ENCODE data around the gene CDK19. TPM values are rescaled to one million over a fixed set of nuclear protein-coding genes. Genes with fewer than 3 reads are reported as not detected.

CDK19 gene
- polyA plus RNA-seq, 1 donor from 2014 or later = 4.0 TPM

DNA sequence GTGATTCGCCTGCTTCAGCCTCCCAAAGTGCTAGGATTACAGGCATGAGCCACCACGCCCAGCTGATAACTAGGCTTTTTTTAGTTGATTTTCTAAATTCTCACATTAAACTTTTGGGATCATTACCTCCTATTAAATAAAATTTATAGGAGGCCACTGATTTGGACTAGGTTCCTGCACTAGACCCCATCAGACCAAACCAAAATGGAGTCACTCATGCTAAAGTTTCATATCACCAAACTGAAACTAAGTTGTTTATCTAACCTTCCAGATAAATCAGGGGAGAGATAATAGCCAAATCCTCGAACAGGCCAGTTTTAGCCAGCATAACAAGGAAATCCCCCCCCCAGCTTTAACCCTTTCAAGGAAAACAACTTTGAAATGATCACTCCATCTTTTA, 240.5 kb downstream of the CDK19 start:
- Mint-ChIP-seq H3K27me3 (no peaks in the 10 kb centered on the region), H3K4me1 (peaks cover 0 to 1% (median 0%) of the 10 kb centered on the region in 3 donors), H3K27ac (no peak overlapping the region), H3K4me3 (no peak overlapping the region), H3K9me3 (no peaks in the 10 kb centered on the region), H3K36me3 (peaks cover 8% of the 10 kb centered on the region)

DNA sequence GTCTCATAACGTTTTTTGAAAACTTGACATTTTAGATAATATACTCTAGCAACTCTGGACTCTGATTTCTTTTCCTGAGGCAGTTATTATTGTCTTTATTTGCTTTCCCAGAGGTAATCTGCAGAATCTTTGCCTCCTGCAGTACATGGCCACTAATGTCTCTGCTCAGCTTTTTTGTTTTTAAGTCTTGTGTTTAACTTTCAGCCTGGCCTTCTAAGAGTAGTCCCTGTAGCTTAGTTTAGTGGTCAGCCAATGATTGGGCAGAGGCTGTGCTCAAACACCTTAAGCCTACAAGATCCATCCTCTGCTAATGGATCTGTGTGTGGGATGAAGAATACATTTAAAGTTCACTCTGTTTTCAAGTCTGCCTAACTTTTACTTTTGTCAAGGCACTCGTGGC, 241.7 kb downstream of the CDK19 start:
- peaks cover 0 to 8% (median 0%) of the 10 kb centered on the region in 3 donors for H3K4me1 Mint-ChIP-seq
- H3K27me3 Mint-ChIP-seq = no peaks in the 10 kb centered on the region
- H3K36me3 Mint-ChIP-seq = peaks cover 4% of the 10 kb centered on the region
- no peaks in the 10 kb centered on the region for H3K9me3 Mint-ChIP-seq
- H3K4me3 Mint-ChIP-seq = no peak overlapping the region
- H3K27ac Mint-ChIP-seq = no peak overlapping the region

DNA sequence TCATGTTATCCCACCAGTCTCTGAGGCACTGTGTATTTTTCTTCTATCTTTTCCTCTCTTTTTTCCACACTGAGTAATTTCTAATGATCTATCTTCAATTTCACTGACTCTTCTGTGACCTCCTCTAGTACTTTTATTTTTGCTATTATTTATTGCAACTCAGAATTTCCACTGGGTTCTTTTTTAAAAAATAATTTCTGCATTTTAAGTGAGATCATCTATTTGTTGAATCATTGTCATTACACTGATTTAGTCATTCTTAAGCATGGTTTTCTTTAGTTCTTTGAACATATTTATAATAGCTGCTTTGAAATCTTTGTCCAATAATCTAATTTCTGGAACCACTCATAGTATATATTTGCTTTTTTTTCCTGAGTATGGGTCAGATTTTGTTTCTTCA, 242.1 kb downstream of the CDK19 start:
- Mint-ChIP-seq H3K9me3 (no peaks in the 10 kb centered on the region), H3K4me1 (peaks cover 0 to 11% (median 3%) of the 10 kb centered on the region in 3 donors), H3K4me3 (no peak overlapping the region), H3K27me3 (no peaks in the 10 kb centered on the region), H3K36me3 (peaks cover 3% of the 10 kb centered on the region), H3K27ac (no peak overlapping the region)

DNA sequence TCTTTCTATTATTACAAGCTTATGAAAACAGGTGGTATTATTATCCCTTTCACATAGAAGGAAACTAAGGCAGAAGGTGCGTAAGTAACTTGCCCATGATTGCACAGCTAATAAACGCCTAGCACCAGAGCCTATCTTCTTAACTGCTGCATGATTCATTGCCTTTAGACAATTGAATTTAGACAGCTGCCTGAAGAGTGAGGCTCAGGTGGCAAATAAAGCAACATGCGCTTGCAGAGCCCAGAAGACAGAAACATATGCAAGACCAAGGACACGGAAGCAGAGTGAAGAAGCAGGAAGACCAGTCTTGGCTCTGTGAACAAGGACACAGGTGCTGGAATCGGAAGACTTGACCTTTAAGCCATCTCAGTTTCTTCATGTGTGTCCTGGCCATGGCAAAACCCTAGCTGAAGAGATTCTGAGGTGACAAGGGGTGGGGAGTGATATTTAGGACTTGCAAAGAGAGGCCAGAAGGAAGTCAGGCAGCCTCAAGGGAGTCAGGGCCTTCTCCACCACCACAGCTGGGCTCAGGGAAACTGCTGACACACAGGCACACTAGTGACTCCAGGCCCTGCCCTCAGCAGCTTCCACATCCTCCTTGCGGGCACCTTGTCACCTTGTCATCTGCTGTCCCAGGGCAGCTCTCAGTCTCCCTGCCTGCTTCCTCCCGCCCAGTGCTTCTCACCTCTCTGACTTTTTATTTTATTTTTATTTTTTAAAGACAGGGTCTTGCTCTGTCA, 247.1 kb downstream of the CDK19 start:
- Mint-ChIP-seq H3K27ac (peak overlapping the region in 1 of 3 donors; percentile 40), H3K36me3 (no peaks in the 10 kb centered on the region), H3K27me3 (no peaks in the 10 kb centered on the region)

DNA sequence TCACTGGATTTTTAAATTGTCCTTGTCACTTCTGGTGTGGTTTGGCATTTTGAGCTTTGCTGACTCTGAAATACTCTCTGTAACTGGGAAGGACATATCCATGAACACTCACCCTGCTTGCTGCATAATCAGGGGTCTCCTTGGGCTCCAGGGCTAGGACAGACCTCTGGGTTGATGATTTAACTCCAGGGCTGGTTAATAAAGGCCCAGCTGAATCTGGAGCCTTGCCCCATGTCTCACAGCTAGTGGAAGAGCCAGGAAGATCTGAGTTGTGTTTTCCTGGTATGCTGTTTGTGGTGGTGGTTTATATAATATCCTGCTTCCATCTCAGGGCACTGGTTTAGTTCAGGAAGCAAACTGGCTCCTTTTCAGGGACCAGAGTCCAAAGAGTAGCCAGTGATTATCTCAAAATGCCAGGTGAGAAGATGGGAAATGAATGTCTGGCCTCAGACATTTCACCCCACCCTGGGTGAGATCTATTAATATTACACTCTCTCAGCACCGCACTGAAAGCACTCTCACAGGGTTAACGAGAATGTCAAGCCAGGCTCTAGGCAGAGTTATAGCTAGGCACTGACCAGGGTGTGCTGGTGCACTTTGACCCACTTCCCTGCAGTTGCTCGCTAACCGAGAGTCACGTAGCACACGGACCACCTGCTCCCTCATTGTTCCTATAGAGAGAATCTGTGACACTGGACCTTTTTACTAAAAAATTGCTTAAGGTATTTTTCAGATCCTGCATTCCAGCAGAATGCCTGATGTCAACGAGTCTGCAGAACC, 248.7 kb downstream of the CDK19 start:
- H3K9me3 Mint-ChIP-seq = peaks cover 0 to 11% (median 3%) of the 10 kb centered on the region in 3 donors
- H3K27me3 Mint-ChIP-seq = no peaks in the 10 kb centered on the region
- no peak overlapping the region for H3K4me3 Mint-ChIP-seq
- H3K4me1 Mint-ChIP-seq = peaks cover 27 to 40% (median 29%) of the 10 kb centered on the region in 3 donors
- no peaks in the 10 kb centered on the region for H3K36me3 Mint-ChIP-seq
- H3K27ac Mint-ChIP-seq = peak overlapping the region in 2 of 3 donors; percentile 46 to 67

More for the DNA sequence above, 247.1 kb downstream of the CDK19 start:
- peaks cover 11 to 24% (median 14%) of the 10 kb centered on the region in 3 donors for H3K4me1 Mint-ChIP-seq
- peak overlapping the region in 1 of 4 donors; percentile 61 for H3K4me3 Mint-ChIP-seq
- no peaks in the 10 kb centered on the region for H3K9me3 Mint-ChIP-seq

DNA sequence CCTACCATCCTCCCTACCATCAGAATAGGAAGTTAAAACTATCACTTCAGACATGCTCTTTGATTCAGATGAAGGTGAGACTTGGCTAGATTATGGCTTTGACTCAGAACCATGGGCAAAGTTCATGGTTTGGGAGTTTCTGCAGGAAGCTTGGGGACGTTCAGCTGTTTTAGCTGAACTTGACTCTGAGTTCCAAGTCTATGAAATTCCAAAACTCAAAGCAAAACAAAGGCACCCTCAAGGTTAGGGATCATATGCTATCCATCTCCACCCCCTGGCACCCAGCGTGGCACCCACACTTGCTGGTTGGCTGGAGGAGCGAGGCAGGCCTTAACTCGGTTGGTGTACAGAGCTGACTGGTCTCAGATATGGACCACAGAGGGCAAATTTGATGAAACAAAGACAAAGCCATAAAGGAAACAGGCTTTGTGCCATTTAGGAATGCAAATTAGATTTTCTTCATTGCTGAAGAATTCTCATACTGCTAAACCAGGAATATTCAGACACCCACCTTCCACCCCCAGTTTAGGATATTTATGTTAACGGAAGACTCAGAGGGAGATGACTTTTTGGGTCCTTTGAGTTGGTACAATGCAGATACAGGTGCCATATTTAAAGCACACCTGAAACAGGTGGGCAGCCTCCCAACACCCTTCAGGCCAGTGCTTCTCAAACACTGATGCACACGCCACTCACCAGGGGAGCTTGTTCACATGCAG, 250.4 kb downstream of the CDK19 start:
- peaks cover 0 to 11% (median 3%) of the 10 kb centered on the region in 3 donors for H3K9me3 Mint-ChIP-seq
- peak overlapping the region in 1 of 3 donors; percentile 60 for H3K27ac Mint-ChIP-seq
- H3K4me1 Mint-ChIP-seq = peaks cover 41 to 54% (median 44%) of the 10 kb centered on the region in 3 donors
- peaks cover 4% of the 10 kb centered on the region for H3K36me3 Mint-ChIP-seq
- H3K27me3 Mint-ChIP-seq = no peaks in the 10 kb centered on the region
- H3K4me3 Mint-ChIP-seq = no peak overlapping the region

DNA sequence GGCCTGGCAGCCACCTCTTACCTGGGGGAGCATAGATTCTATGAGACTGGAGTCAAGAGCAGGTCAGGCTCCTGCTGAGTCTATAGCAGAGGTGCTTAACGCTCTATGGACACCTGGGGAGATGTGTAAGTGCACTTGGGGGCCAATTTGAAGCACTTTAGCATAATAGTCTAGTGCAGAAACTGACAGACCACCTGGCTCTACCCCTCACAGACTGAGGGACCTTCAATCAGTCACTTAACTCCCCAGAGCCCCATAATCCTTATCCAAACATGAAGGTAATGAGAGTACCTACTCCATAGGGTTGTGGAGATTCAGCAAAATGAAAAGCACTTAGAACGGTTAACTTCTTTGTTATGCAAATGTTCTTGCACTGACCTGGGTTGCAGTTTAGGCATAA, 251.6 kb downstream of the CDK19 start:
- Mint-ChIP-seq H3K36me3 (peaks cover 4% of the 10 kb centered on the region), H3K4me1 (peaks cover 41 to 51% (median 49%) of the 10 kb centered on the region in 3 donors), H3K9me3 (peaks cover 0 to 11% (median 3%) of the 10 kb centered on the region in 3 donors), H3K27ac (peak overlapping the region in 1 of 3 donors; percentile 22), H3K4me3 (peak overlapping the region in 1 of 4 donors; percentile 70), H3K27me3 (no peaks in the 10 kb centered on the region)

DNA sequence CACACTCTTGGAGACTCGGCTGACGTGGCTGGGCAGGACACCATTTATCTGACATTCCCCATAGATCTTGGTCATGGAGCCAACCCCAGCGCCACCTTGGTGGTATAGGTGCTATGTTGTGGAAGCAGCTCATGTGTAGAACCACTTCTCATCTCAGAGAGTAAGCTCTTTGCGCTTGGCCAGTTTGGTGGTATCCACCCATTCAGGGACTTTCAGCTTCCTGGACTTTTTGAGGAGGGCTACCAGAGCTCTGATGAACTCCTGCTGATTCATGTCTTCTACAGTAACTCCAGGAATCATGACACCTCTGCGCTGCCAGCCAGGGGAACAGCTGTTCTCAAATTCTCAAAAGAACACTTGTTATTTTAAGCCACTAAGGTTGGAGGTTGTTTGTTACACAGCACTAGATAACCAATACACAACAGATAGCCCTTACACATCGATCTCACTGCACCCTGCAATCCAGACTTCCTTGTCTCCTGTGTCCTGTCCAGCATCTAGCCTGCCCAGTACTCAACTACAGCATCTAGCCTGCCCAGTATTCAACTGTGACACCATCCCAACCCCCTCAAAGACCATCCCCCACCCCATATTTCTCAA, 252.9 kb downstream of the CDK19 start:
- Mint-ChIP-seq H3K27ac (peak overlapping the region in 2 of 3 donors; percentile 3 to 72), H3K4me1 (peaks cover 41 to 45% (median 43%) of the 10 kb centered on the region in 3 donors), H3K4me3 (peak overlapping the region in 2 of 4 donors; percentile 40 to 47), H3K36me3 (peaks cover 4% of the 10 kb centered on the region), H3K9me3 (peaks cover 0 to 11% (median 3%) of the 10 kb centered on the region in 3 donors), H3K27me3 (no peaks in the 10 kb centered on the region)

DNA sequence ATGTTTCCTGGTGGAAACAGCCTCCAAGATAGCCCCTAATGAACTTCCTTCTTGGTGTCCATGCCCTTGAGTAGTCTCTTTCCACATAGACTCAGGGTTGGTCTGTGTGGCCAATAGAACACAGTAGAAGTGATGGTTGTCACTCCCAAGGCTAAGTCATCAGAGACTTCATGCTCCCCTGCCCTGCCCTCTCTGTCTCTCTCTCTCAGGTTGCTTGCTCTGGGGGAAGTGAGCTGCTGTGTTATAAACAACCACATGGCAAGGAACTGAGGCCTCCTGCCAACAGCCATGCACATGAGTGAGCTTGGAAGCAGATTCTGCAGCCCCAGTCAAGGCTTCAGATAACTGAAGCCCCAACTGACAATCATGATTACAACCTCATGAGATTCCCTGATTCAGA, 253.6 kb downstream of the CDK19 start:
- Mint-ChIP-seq H3K36me3 (peaks cover 4% of the 10 kb centered on the region), H3K27ac (peak overlapping the region in 2 of 3 donors; percentile 3 to 60), H3K4me3 (peak overlapping the region in 1 of 4 donors; percentile 80), H3K4me1 (peaks cover 43% of the 10 kb centered on the region in 3 donors), H3K9me3 (peaks cover 0 to 11% (median 3%) of the 10 kb centered on the region in 3 donors), H3K27me3 (no peaks in the 10 kb centered on the region)

DNA sequence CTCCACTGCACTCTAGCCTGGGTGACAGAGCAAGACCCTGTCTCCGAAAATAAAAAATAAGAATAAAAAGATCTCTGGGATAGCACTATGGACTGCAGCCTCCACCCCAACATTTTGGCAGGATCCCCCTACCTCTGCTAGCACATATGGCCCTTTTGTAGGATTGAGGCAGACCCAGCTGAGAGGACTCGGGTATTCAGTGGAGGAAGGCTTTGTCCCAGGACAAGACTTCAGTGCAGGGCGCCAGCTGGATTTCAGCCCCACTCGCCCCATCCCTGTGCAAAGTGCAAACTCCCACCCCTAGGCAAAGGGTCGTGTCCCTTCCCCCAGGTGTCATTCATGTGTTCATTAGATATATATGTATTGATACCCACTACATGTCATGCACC, 254.3 kb downstream of the CDK19 start:
- peaks cover 0 to 11% (median 3%) of the 10 kb centered on the region in 3 donors for H3K9me3 Mint-ChIP-seq
- peak overlapping the region in 2 of 3 donors; percentile 3 to 60 for H3K27ac Mint-ChIP-seq
- peaks cover 6% of the 10 kb centered on the region for H3K36me3 Mint-ChIP-seq
- peak overlapping the region in 2 of 4 donors; percentile 63 to 80 for H3K4me3 Mint-ChIP-seq
- H3K27me3 Mint-ChIP-seq = no peaks in the 10 kb centered on the region
- H3K4me1 Mint-ChIP-seq = peaks cover 43 to 46% (median 44%) of the 10 kb centered on the region in 3 donors

DNA sequence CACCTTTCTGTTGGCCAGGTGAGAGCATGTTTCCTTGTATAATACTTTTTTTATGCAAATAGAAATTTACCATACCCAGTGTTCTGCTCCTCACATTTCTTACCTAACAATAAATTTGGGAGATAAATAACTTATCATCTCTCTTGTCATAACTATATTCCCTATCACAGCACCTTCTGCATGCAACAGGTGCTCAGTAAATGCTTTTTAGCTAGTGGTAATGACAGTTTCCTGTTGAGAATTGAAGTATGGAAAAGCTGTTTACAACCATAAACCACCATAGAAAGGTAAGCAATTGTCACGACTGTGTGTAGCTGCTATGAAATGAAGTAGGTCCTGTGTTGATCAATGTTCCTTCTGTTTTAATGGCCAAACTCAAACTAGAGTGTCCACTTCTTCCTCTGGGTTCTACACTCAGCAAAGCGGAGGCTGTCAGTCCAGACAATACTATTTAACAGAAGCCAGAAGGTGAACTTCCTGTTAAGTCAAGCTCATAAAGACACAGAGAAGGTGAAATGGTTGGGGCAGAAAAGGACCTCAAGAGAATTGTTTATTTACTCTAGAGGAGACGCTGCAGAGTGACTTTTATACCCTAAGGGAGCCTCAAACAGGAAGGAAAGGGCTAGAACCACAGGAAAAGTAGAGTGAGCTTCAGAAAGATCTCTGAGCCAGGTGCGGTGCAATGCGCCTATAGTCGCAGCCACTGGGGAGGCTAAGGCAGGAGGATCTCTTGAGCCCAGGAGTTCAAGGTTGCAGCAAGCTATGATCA, 254.8 kb downstream of the CDK19 start:
- peaks cover 0 to 11% (median 3%) of the 10 kb centered on the region in 3 donors for H3K9me3 Mint-ChIP-seq
- H3K36me3 Mint-ChIP-seq = peaks cover 6% of the 10 kb centered on the region
- peaks cover 43 to 46% (median 44%) of the 10 kb centered on the region in 3 donors for H3K4me1 Mint-ChIP-seq
- H3K27me3 Mint-ChIP-seq = no peaks in the 10 kb centered on the region
- peak overlapping the region in 3 of 4 donors; percentile 13 to 80 (median 63) for H3K4me3 Mint-ChIP-seq
- peak overlapping the region; percentile 3 to 80 (median 60) for H3K27ac Mint-ChIP-seq
